ENCODE measurements around the gene SEC23A.

- TF ChIP-seq POLR2A (IDR thresholded peaks at IDR 0.05; ENCODE audit: low read length) (no peak), GATA1 (IDR thresholded peaks at IDR 0.05; ENCODE audit: low read depth, low read length) (no peak)
Observed at GRCh38 chr14:39080886-39081285, 22.1 kb downstream of the SEC23A start.
